A549 treated with AZD2906 at 1 μM for 4 hours (cell line): ENCODE results near the gene RARB. TPM values are rescaled to one million over a fixed set of nuclear protein-coding genes. Genes with fewer than 3 reads are reported as not detected.

Source experiments
- total RNA-seq: library from RNA; stranded (reverse); fragments of 200-300 nt; extraction: Qiagen RNA extraction; gene quantifications from 5 replicates; pipeline ENCODE4 v1.2.3, GENCODE V29; 2022

The RARB gene
- 6.7 to 19.9 TPM (median 11.0 TPM) in 5 replicates for total RNA-seq

DNA sequence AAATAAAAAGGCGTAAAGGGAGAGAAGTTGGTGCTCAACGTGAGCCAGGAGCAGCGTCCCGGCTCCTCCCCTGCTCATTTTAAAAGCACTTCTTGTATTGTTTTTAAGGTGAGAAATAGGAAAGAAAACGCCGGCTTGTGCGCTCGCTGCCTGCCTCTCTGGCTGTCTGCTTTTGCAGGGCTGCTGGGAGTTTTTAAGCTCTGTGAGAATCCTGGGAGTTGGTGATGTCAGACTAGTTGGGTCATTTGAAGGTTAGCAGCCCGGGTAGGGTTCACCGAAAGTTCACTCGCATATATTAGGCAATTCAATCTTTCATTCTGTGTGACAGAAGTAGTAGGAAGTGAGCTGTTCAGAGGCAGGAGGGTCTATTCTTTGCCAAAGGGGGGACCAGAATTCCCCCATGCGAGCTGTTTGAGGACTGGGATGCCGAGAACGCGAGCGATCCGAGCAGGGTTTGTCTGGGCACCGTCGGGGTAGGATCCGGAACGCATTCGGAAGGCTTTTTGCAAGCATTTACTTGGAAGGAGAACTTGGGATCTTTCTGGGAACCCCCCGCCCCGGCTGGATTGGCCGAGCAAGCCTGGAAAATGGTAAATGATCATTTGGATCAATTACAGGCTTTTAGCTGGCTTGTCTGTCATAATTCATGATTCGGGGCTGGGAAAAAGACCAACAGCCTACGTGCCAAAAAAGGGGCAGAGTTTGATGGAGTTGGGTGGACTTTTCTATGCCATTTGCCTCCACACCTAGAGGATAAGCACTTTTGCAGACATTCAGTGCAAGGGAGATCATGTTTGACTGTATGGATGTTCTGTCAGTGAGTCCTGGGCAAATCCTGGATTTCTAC is at the start of gene RARB:
RARB (plus strand) TSS at position 322 of the 847 bp plus-strand sequence; CDS start at position 791, 469 bp downstream.

Other genes with a start within 250 kb of the RARB start
- 54.8 to 75.4 TPM (median 59.6 TPM) in 5 replicates for gene TOP2B, start 236.6 kb downstream of the RARB start, total RNA-seq